ENCODE measurements around the gene HSD17B14.

HSD17B14 gene

DNA sequence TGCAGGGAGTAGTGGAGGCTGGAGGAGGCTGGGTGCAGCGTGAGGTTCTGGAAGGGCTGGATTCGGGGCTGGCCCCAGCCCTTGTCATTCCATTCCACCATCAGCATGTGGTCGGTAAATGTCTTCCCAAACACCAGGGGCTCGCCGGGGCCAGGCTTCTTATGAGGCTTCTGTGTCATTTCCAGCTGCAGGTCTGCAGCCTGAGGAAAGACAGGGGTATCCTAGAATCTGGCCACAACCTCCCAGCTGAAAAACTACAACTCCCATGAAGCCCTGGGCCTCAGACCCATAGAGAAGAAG, 29.8 kb downstream of the HSD17B14 start:
- H3K27me3 ChIP-seq: no peaks in the 10 kb centered on the region
- peaks cover 0 to 32% (median 0%) of the 10 kb centered on the region in 3 donors for H3K36me3 ChIP-seq
- no peaks in the 10 kb centered on the region for H3K9me3 ChIP-seq
- intact Hi-C loops (cut with DNase I; ENCODE audit: low total_unique reads): no loop called here
- peak in 1 of 2 donors; percentile 40 for DNase-seq
- no peak overlapping the region for H3K27ac ChIP-seq
- TF ChIP-seq, protein P1, sequence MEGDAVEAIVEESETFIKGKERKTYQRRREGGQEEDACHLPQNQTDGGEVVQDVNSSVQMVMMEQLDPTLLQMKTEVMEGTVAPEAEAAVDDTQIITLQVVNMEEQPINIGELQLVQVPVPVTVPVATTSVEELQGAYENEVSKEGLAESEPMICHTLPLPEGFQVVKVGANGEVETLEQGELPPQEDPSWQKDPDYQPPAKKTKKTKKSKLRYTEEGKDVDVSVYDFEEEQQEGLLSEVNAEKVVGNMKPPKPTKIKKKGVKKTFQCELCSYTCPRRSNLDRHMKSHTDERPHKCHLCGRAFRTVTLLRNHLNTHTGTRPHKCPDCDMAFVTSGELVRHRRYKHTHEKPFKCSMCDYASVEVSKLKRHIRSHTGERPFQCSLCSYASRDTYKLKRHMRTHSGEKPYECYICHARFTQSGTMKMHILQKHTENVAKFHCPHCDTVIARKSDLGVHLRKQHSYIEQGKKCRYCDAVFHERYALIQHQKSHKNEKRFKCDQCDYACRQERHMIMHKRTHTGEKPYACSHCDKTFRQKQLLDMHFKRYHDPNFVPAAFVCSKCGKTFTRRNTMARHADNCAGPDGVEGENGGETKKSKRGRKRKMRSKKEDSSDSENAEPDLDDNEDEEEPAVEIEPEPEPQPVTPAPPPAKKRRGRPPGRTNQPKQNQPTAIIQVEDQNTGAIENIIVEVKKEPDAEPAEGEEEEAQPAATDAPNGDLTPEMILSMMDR (IDR thresholded peaks at IDR 0.05): no peak
- H3K4me3 ChIP-seq: no peak overlapping the region
- H3K4me1 ChIP-seq: peaks cover 0 to 29% (median 8%) of the 10 kb centered on the region in 4 donors

DNA sequence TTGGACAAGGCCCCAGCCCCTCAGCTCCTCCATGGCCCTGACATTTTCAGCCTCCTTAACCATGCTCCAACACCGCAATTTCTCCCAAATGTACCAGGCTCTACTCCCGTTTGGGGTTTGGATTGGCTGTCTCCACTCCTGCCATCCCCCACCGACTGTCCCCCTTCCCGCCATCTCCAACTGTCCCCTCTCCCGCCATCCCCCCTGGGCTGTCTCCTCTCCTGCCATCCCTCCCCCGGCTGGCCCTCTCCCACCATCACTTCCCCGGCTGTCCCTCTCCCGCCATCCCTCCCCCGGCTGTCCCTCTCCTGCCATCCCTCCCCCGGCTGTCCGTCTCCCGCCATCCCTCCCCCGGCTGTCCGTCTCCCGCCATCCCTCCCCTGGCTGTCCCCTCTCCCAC, 30.8 kb downstream of the HSD17B14 start:
- intact Hi-C loops (cut with DNase I; ENCODE audit: low total_unique reads): no loop called here
- TF ChIP-seq, protein P1 (IDR thresholded peaks at IDR 0.05): no peak
- Histone ChIP-seq H3K27me3 (no peaks in the 10 kb centered on the region), H3K9me3 (no peaks in the 10 kb centered on the region), H3K4me1 (peaks cover 0 to 26% (median 7%) of the 10 kb centered on the region in 4 donors), H3K36me3 (peaks cover 0 to 32% (median 0%) of the 10 kb centered on the region in 3 donors), H3K27ac (no peak overlapping the region), H3K4me3 (no peak overlapping the region)
- DNase-seq: no peak

DNA sequence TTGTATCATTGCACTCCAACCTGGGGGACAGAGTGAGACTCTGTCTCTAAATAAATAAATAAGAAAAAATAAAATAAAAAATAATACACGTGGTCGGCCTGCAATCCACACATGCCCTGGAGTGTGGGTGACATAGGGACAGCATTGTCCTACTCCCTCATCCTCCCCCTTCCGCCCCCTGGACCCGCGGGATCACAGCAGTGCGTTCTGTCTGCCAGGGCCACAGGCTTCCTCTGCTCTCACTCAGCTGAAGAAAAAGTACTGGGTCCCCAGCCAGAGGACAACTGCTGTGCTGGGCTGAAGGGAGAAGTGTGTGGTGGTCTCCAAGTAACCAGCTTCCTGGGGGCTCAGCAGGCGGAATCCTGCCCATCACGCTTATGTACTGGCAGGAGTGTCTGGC, 31.8 kb downstream of the HSD17B14 start:
- TF ChIP-seq, protein P1 (IDR thresholded peaks at IDR 0.05): no peak
- no peaks in the 10 kb centered on the region for H3K27me3 ChIP-seq
- intact Hi-C loops (cut with DNase I; ENCODE audit: low total_unique reads): no loop called here
- H3K4me3 ChIP-seq: no peak overlapping the region
- H3K9me3 ChIP-seq: no peaks in the 10 kb centered on the region
- H3K27ac ChIP-seq: no peak overlapping the region
- peaks cover 0 to 16% (median 2%) of the 10 kb centered on the region in 4 donors for H3K4me1 ChIP-seq
- peaks cover 0 to 40% (median 5%) of the 10 kb centered on the region in 3 donors for H3K36me3 ChIP-seq
- no peak for DNase-seq

DNA sequence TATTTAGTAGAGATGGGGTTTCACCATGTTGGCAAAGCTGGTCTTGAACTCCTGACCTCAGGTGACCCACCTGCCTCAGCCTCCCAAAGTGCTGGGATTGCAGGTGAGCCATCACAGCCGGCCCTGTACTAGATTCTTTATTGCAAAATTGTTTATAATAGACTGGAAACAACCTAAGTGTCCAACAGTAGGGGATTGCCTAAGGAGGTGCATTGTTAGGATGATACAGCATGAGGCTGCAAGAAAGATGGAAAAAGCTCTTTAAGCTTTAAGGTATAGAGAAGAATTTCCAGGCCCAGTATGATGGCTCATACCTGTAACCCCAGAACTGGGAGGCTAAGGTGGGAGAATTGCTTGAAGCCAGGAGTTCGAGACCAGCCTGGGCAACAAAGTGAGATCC, 33.7 kb downstream of the HSD17B14 start:
- TF ChIP-seq, protein P1 (IDR thresholded peaks at IDR 0.05): no peak

DNA sequence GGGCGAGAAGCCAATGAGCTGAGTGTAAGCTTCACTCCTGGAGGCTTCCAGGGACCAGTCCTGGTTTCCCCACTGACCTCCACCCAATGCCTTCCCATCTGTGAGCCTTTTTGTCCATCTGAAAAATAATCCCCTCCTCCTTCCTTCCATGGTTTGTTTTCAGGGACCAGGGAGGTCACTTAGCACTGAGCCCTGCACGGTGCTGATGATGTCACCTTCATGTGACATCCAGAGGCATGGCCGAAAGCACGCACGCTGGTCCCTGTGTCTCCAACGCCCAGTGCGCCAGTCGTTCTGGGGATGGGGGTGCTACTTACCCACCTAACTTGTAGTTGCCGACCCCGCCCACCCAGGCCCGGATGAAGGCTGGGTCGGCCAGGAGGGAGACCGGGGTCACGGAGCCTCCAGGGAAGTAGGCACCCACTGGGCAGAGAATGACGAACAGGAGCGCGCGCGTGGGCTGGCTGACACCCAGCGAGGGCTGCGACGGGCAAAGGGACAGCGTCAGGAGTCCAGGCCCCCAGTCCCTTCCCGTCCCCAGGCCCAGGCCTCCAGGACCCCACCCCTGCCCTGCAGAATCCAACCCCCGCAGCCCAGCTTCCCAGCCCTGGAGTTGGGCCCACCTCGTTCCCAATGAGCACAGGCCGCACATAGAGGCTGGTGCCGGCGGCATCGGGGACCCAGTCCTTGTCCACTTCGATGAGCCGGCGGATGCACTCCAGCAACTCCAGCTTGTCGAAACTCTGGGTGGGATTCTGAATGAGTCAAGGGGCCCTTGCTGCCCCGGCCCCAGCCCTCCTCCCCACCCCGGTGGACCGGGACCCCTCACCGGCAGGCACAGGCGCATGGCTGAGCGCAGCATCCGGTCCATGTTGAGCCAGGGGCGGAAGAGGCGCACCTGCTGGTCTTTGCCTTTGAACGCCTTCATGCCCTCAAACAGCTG, 36.7 kb downstream of the HSD17B14 start:
- TF ChIP-seq, protein P1 (IDR thresholded peaks at IDR 0.05): no peak
- Histone ChIP-seq H3K4me1 (peaks cover 0 to 20% (median 15%) of the 10 kb centered on the region in 4 donors), H3K9me3 (no peaks in the 10 kb centered on the region), H3K36me3 (peaks cover 0 to 46% (median 14%) of the 10 kb centered on the region in 3 donors), H3K27ac (no peak overlapping the region), H3K4me3 (no peak overlapping the region), H3K27me3 (no peaks in the 10 kb centered on the region)
- intact Hi-C loops (cut with DNase I; ENCODE audit: low total_unique reads): loop anchor here (5.0 kb wide), 1 partner anchor 173 kb away; no protein-coding TSS in a partner anchor
- no peak for DNase-seq

More for the DNA sequence above, 33.7 kb downstream of the HSD17B14 start:
- Histone ChIP-seq H3K27ac (no peak overlapping the region), H3K9me3 (no peaks in the 10 kb centered on the region), H3K4me3 (no peak overlapping the region), H3K27me3 (no peaks in the 10 kb centered on the region), H3K4me1 (peaks cover 0 to 7% (median 1%) of the 10 kb centered on the region in 4 donors), H3K36me3 (peaks cover 0 to 50% (median 14%) of the 10 kb centered on the region in 3 donors)
- intact Hi-C loops (cut with DNase I; ENCODE audit: low total_unique reads): no loop called here
- DNase-seq: no peak
